BLaER1 treated with 17β-estradiol and CSF1 and Interleukin-3, amounts not matched to agents 10 nM and 100 nM (cell line): ENCODE data around the gene ATP1B1.

Experiments
- H3K27ac ChIP-seq, 11 experiments: shearing (Covaris generic); formaldehyde crosslinking; 2 replicates each; pipeline ENCODE4 v1.8.1; 2022
- H3K27me3 ChIP-seq, 11 experiments: shearing (Covaris generic); formaldehyde crosslinking; 2 replicates each; pipeline ENCODE4 v1.8.1; 2022
- H3K36me3 ChIP-seq, 11 experiments: shearing (Covaris generic); formaldehyde crosslinking; 2 replicates each; pipeline ENCODE4 v1.8.1; 2022
- H3K4me1 ChIP-seq, 10 experiments: shearing (Covaris generic); formaldehyde crosslinking; 2 replicates each; pipeline ENCODE4 v1.8.1; 2022
- H3K4me2 ChIP-seq, 11 experiments: shearing (Covaris generic); formaldehyde crosslinking; 2 replicates each; pipeline ENCODE4 v1.8.1; 2022
- H3K4me3 ChIP-seq, 10 experiments: shearing (Covaris generic); formaldehyde crosslinking; 2 replicates each; pipeline ENCODE4 v1.8.1; 2022
- H3K9ac ChIP-seq, 11 experiments: shearing (Covaris generic); formaldehyde crosslinking; 2 replicates each; pipeline ENCODE4 v1.8.1; 2022
- H3K9me3 ChIP-seq, 11 experiments: shearing (Covaris generic); formaldehyde crosslinking; replicated peaks in 1 of 11; 2 replicates each; pipeline ENCODE4 v1.8.1; 2022
- H4K20me1 ChIP-seq, 11 experiments: shearing (Covaris generic); formaldehyde crosslinking; 2 replicates each; pipeline ENCODE4 v1.8.1; 2022
- Cebpa-rat ChIP-seq, 11 experiments: shearing (Covaris generic); IDR thresholded peaks; 2 replicates each; pipeline ENCODE4 v1.8.1; 2022

Gene ATP1B1

DNA sequence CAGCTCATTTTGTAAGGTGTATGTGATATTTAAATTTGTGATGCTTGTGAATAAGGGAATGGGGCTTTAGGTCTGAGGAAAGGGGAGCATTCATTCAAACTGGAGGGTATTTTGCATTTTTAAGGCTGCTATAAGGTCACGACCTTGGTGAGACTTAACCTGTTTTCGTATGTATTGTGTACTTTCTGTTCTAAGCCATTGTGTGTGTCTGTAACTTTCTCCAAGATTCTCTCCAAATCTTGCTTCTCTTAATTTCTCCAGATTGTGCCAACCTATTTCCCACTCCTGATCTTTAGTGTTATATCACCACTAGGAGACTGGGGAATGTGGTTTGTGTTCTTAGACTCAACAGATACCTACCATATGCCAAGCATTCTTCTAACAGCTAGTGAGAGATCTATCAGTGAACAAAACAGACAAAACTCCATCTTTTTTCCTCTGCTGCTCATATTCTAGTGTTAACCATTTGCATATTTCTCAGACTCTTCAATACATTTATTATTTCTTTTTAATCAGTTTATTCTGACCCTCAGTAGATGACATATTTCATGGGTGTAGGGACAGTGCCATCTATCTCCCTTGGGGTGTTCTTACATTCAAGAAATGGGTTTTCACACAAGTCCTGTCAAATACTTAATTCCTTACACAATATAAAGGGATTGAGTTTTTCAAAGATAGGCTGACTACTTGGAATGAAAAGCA, 27.5 kb downstream of the ATP1B1 start:
- H3K36me3 ChIP-seq, result peaks cover 0 to 60% (median 7%) of the 10 kb centered on the region in 11 experiments; a peak in 10 of 22 replicates
- no peak for TF ChIP-seq Cebpa-rat (IDR thresholded peaks at IDR 0.05)

GRCh38 chr1:169137357-169137756, 30.9 kb downstream of the ATP1B1 start:
- no peaks in the 10 kb centered on the region for H3K27me3 ChIP-seq
- H3K9ac ChIP-seq, result no peak overlapping the region
- peaks cover 0 to 26% (median 0%) of the 10 kb centered on the region in 11 experiments; a peak in 3 of 22 replicates for H3K36me3 ChIP-seq
- H3K4me1 ChIP-seq, result no peaks in the 10 kb centered on the region
- H4K20me1 ChIP-seq, result no peaks in the 10 kb centered on the region
- H3K9me3 ChIP-seq, result no peaks in the 10 kb centered on the region
- no peak for TF ChIP-seq Cebpa-rat (IDR thresholded peaks at IDR 0.05)
- no peak overlapping the region for H3K4me2 ChIP-seq
- no peak overlapping the region for H3K27ac ChIP-seq
- H3K4me3 ChIP-seq, result no peak overlapping the region

More for the DNA sequence above, 27.5 kb downstream of the ATP1B1 start:
- H3K4me2 ChIP-seq, result no peak overlapping the region
- no peak overlapping the region for H3K4me3 ChIP-seq
- no peak overlapping the region for H3K9ac ChIP-seq
- H3K27me3 ChIP-seq, result no peaks in the 10 kb centered on the region
- no peaks in the 10 kb centered on the region for H4K20me1 ChIP-seq
- peaks cover 0 to 16% (median 10%) of the 10 kb centered on the region in 10 experiments; a peak in 11 of 20 replicates for H3K4me1 ChIP-seq
- no peaks in the 10 kb centered on the region for H3K9me3 ChIP-seq
- H3K27ac ChIP-seq, result no peak overlapping the region

GRCh38 chr1:169138866-169139670, 32.6 kb downstream of the ATP1B1 start:
- H4K20me1 ChIP-seq, result no peaks in the 10 kb centered on the region
- no peaks in the 10 kb centered on the region for H3K27me3 ChIP-seq
- H3K36me3 ChIP-seq, result peaks cover 0 to 9% (median 0%) of the 10 kb centered on the region in 11 experiments; a peak in 1 of 22 replicates
- H3K9ac ChIP-seq, result no peak overlapping the region
- H3K4me2 ChIP-seq, result no peak overlapping the region
- H3K4me1 ChIP-seq, result no peaks in the 10 kb centered on the region
- no peak overlapping the region for H3K27ac ChIP-seq
- H3K4me3 ChIP-seq, result no peak overlapping the region
- no peaks in the 10 kb centered on the region for H3K9me3 ChIP-seq
- no peak for TF ChIP-seq Cebpa-rat (IDR thresholded peaks at IDR 0.05)

DNA sequence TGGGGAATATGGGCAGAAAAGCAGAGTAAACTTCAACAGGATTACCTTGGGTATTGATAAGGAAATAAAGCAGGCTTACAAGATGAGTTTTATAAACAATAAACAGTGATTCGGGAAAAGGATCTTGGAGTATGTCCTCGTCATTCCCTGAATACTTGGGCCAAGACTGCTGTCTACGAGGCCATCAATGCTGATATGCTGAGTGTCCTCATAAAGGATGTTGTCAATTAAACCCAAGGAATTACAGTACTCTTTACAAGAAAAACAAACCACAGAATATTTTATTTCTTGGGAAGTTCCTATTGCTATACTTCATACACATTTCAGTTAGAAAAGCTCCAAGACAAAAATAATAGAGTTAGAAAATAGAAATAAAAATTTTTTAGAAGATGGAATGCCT, 34.9 kb downstream of the ATP1B1 start:
- Histone ChIP-seq H3K9ac (no peak overlapping the region), H3K27ac (no peak overlapping the region), H4K20me1 (no peaks in the 10 kb centered on the region), H3K4me1 (no peaks in the 10 kb centered on the region), H3K36me3 (no peaks in the 10 kb centered on the region), H3K27me3 (no peaks in the 10 kb centered on the region), H3K4me2 (no peak overlapping the region), H3K9me3 (no peaks in the 10 kb centered on the region), H3K4me3 (no peak overlapping the region)
- no peak for TF ChIP-seq Cebpa-rat (IDR thresholded peaks at IDR 0.05)

GRCh38 chr1:169142129-169142528, 35.6 kb downstream of the ATP1B1 start:
- Histone ChIP-seq H3K36me3 (no peaks in the 10 kb centered on the region), H3K9me3 (no peaks in the 10 kb centered on the region), H3K4me2 (no peak overlapping the region), H3K4me3 (no peak overlapping the region), H3K27ac (no peak overlapping the region), H3K27me3 (no peaks in the 10 kb centered on the region), H4K20me1 (no peaks in the 10 kb centered on the region), H3K4me1 (no peaks in the 10 kb centered on the region), H3K9ac (no peak overlapping the region)
- no peak for TF ChIP-seq Cebpa-rat (IDR thresholded peaks at IDR 0.05)

DNA sequence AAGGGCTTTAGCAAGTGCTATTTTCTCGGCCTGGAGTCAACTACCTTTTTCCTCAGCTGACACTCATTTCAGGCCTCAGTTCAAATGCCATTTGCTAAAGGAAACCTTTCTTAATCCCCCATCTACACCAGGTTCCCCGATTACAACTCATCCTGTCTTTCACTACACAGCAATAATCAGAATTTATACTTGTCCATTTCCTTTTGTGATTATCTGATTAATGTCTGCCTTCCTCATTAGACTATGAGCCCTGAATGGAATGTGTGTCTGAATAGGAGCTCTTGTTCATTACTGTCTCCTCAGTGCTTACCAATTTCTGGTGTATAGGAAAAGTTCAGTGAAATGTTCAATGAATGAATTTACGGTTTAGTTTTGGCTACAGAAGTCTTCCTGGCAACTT, 36.9 kb downstream of the ATP1B1 start:
- Histone ChIP-seq H3K27me3 (no peaks in the 10 kb centered on the region), H3K4me1 (no peaks in the 10 kb centered on the region), H3K4me3 (no peak overlapping the region), H3K9ac (no peak overlapping the region), H3K36me3 (no peaks in the 10 kb centered on the region), H3K27ac (no peak overlapping the region), H3K9me3 (no peaks in the 10 kb centered on the region), H3K4me2 (no peak overlapping the region), H4K20me1 (no peaks in the 10 kb centered on the region)
- no peak for TF ChIP-seq Cebpa-rat (IDR thresholded peaks at IDR 0.05)

- no peak overlapping the region for H3K4me3 ChIP-seq
- TF ChIP-seq Cebpa-rat (IDR thresholded peaks at IDR 0.05), result no peak
- H3K9me3 ChIP-seq, result no peaks in the 10 kb centered on the region
- no peaks in the 10 kb centered on the region for H3K27me3 ChIP-seq
- H3K27ac ChIP-seq, result no peak overlapping the region
- H3K4me1 ChIP-seq, result no peaks in the 10 kb centered on the region
- no peak overlapping the region for H3K4me2 ChIP-seq
- H3K36me3 ChIP-seq, result no peaks in the 10 kb centered on the region
- H4K20me1 ChIP-seq, result no peaks in the 10 kb centered on the region
- no peak overlapping the region for H3K9ac ChIP-seq
Observed at GRCh38 chr1:169143984-169144383, 37.5 kb downstream of the ATP1B1 start.

GRCh38 chr1:169144941-169145626, 38.6 kb downstream of the ATP1B1 start:
- Histone ChIP-seq H3K27ac (no peak overlapping the region), H3K4me2 (no peak overlapping the region), H3K27me3 (no peaks in the 10 kb centered on the region), H4K20me1 (no peaks in the 10 kb centered on the region), H3K9me3 (no peaks in the 10 kb centered on the region), H3K4me1 (no peaks in the 10 kb centered on the region), H3K9ac (no peak overlapping the region), H3K4me3 (no peak overlapping the region), H3K36me3 (no peaks in the 10 kb centered on the region)
- TF ChIP-seq Cebpa-rat (IDR thresholded peaks at IDR 0.05), result no peak

DNA sequence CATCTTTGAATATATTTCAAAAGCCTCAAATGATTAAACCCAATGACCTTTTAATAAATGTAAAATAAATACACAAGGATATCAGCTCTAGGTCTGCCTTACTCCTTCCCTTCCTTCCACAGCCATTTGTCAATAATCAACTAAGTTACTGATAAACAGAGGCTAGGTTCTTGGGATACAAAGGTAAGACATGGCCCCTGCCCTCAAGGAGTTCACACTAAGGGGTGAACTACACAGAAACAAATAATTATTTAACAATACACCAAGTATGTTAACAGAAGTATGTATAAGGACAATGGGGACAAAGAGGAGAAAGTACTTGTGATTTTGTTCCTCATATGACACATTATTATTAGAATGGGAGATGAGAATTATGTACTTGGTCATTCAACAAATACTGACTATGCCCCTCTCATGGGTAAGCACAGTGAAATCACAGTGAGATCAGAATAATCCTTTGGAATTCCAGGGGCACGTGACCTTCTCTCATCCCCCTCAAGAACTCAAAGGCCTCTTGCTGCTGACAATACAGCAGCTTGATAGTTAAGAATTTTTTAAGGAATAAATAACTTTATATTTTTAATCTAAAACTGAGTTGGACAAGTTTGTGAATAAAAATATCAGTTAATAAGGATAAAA, 40.2 kb downstream of the ATP1B1 start:
- Histone ChIP-seq H3K4me2 (no peak overlapping the region), H3K27ac (no peak overlapping the region)

More for the DNA sequence above, 40.2 kb downstream of the ATP1B1 start:
- Histone ChIP-seq H3K27me3 (no peaks in the 10 kb centered on the region), H3K4me3 (no peak overlapping the region), H3K9me3 (no peaks in the 10 kb centered on the region), H3K4me1 (no peaks in the 10 kb centered on the region), H4K20me1 (no peaks in the 10 kb centered on the region), H3K36me3 (no peaks in the 10 kb centered on the region), H3K9ac (no peak overlapping the region)
- TF ChIP-seq Cebpa-rat (IDR thresholded peaks at IDR 0.05), result no peak
